Spinal cord (tissue), 10 donors: ENCODE results near the gene HARS2. TPM values are rescaled to one million over a fixed set of nuclear protein-coding genes. Genes with fewer than 3 reads are reported as not detected.
"Not testable (repeated sequence)": the region's sequence is repeated elsewhere in the genome, so short reads cannot be mapped to it uniquely, and the experiment has no call there.

Experiments
- DNase-seq, 6 donors: peaks; one replicate each; pipeline versions ENCODE4 v3.0.0 to v3.0.0-alpha.2; 2013 to 2015; ENCODE audit warnings: low spot score in 6 of 6, low read depth in 4 of 6
- H3K27ac ChIP-seq: one replicate; pipeline ENCODE4 v1.5.1; 2013; ENCODE audit warnings: low read depth, low read length, control low read depth
- H3K27me3 ChIP-seq: one replicate; pipeline ENCODE4 v1.6.1; 2013; ENCODE audit warnings: low read length; ENCODE audit not compliant: control insufficient read depth, insufficient read depth
- H3K36me3 ChIP-seq: one replicate; pipeline ENCODE4 v1.6.1; 2013; ENCODE audit warnings: low read length; ENCODE audit not compliant: control insufficient read depth, insufficient read depth
- H3K4me1 ChIP-seq: one replicate; pipeline ENCODE4 v1.6.1; 2013; ENCODE audit warnings: low read length; ENCODE audit not compliant: control insufficient read depth, insufficient read depth
- H3K4me3 ChIP-seq: one replicate; pipeline ENCODE4 v1.5.1; 2013; ENCODE audit warnings: low read depth, low read length, control low read depth
- H3K9me3 ChIP-seq: one replicate; pipeline ENCODE4 v1.6.1; 2013; ENCODE audit warnings: low read length; ENCODE audit not compliant: control insufficient read depth, insufficient read depth
- WGBS: methylation state at CpG from one replicate; pipeline ENCODE4 v1.1.5; 2013; ENCODE audit warnings: missing lambda C conversion rate; ENCODE audit not compliant: insufficient coverage; 5-methylcytosine and 5-hydroxymethylcytosine counted together
- long read RNA-seq, 4 donors: transcript quantifications; one replicate each; lab custom pipeline, GENCODE V29; 2026
- polyA plus RNA-seq, 2 donors: library from polyadenylated mRNA; unstranded; fragments of 120-200 nt; gene quantifications; one replicate each; pipeline ENCODE4 v1.2.1, GENCODE V29; 2013; ENCODE audit not compliant: insufficient read length in 2 of 2
- total RNA-seq, 2 donors: library from RNA; depleted of rRNA in 1 of 2; stranded (reverse); fragments of 120-200 nt in 1 of 2; fragments of >200 nt in 1 of 2; gene quantifications; one replicate each; pipeline versions ENCODE4 v1.2.3 to v1.2.4, GENCODE V29; 2013 to 2014
- donor health status: healthy.

Gene HARS2, protein sequence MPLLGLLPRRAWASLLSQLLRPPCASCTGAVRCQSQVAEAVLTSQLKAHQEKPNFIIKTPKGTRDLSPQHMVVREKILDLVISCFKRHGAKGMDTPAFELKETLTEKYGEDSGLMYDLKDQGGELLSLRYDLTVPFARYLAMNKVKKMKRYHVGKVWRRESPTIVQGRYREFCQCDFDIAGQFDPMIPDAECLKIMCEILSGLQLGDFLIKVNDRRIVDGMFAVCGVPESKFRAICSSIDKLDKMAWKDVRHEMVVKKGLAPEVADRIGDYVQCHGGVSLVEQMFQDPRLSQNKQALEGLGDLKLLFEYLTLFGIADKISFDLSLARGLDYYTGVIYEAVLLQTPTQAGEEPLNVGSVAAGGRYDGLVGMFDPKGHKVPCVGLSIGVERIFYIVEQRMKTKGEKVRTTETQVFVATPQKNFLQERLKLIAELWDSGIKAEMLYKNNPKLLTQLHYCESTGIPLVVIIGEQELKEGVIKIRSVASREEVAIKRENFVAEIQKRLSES
- total RNA-seq (10 to 100 TPM; 24.7 to 36.6 TPM), polyA plus RNA-seq (10 to 100 TPM; 36.9 to 45.9 TPM)
- long read RNA-seq, donor 1, result 0 reads
- long read RNA-seq, donor 2, partial matches to known transcripts, result 0 of 1 reads
- long read RNA-seq, donor 2, other reads (novel, unspliced or antisense), result 0 of 1 reads
- long read RNA-seq, donor 3, partial matches to known transcripts, result 0 of 3 reads
- long read RNA-seq, donor 3, other reads (novel, unspliced or antisense), result 0 of 3 reads
- long read RNA-seq, donor 4, partial matches to known transcripts, result 6 of 11 reads
- long read RNA-seq, donor 4, other reads (novel, unspliced or antisense), result 0 of 11 reads

DNA sequence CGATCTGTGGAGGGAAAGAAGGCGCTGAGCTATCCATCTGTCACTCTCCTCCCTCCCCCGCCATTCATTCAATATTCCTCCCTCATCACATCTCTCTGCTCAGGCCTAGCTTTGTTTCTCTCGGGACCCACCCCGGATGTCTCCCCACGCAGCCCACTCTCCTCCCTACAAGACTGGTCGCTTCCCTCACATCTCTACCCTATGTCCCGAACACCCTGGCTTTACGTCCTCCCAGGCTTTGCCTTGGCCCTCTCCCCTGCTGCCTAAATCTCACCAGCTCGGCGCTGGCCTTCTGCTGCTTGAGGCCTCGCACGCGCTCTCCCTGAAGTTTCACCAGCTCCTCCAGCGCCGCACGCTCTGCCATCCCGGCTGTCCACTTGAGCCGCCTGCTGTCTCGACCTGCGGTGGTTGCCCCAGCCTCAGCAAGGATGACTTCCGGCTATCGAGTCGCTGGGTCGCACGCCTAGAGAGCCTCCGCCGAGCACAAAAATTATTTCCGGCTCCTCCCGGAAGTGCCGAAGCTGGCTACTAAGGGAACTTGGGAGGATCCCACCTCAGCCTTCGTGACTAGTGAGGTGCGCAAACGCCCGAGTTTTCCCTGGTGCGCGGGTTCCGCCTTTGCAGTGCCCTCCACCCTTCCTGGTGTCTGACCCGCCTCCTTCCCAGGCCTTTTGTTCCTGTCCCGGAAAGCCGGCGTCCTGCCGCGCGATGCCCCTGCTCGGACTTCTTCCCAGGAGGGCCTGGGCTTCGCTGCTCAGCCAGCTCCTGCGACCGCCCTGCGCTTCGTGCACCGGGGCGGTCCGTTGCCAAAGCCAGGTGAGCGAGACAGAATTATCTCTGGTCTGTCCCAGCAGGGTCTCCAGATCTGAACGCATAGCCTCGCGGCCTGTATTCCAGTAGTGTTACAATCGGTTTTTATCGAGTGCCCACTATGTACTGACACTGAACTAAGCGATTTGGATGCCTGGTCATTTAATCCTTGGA, at the start of gene HARS2, which contains the start of gene HARS1:
TSS of gene HARS2 (plus strand) at position 515 of the 984 bp plus-strand sequence. CDS start at position 709, 194 bp downstream.
TSS of gene HARS1 (minus strand) at position 430 of the 984 bp plus-strand sequence. CDS start at position 364, 66 bp downstream.
- Histone ChIP-seq H3K27ac (peak within 1 kb of the TSS; percentile 79), H3K27me3 (no peaks in the 10 kb centered on the region), H3K4me3 (peak within 1 kb of the TSS; percentile 95), H3K36me3 (peaks cover 27% of the 10 kb centered on the region), H3K4me1 (peaks cover 26% of the 10 kb centered on the region), H3K9me3 (no peaks in the 10 kb centered on the region)
- WGBS, result under 1% methylated on average over 60 of the region's 61 CpGs
- DNase-seq, result peak; percentile 65 to 97 (median 80)

DNA sequence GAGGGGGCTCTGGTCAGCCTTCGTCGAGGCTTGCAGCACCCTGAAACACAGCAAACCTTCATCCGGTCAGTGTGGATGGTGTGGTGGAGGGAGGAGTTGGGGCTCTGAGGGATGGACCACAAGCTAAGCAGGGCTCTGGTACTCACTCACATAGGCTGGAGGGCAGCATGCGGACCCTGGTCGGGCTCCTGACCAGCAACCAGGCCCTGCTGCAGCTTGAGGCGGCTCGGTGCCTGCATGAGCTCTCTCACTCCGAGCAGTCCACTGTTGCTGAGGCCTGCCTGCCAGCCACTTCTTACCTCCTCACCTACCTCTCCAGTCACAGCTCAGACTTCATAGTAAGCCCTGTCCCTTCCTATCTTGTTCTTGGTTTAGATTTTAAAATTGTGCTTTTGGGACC, 49.5 kb upstream of the HARS2 start:
- 81% methylated on average over 7 of the region's 8 CpGs for WGBS
- Histone ChIP-seq H3K4me3 (no peak overlapping the region), H3K9me3 (no peaks in the 10 kb centered on the region), H3K36me3 (peaks cover 38% of the 10 kb centered on the region), H3K27ac (no peak overlapping the region), H3K4me1 (peaks cover 18% of the 10 kb centered on the region), H3K27me3 (no peaks in the 10 kb centered on the region)
- no peak for DNase-seq

DNA sequence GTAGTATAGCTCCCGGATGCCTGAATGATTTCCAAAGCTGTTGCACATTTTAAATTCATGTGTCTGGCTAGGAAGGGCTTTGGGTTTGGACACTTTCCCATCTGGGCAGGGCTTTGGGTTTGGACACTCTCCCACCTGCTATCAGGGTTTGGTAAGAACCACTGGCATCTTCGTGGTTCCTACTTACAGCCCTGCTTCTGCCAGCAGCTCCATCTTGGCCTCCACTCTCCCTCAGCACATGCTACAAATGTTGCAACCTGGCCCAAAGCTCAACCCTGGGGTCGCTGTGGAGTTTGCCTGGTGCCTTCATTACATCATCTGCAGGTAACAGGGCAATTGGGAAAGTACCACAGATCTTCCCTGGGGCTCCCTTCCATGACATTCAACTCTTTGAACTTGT, 48.5 kb upstream of the HARS2 start:
- Histone ChIP-seq H3K36me3 (peaks cover 38% of the 10 kb centered on the region), H3K4me3 (no peak overlapping the region), H3K4me1 (peaks cover 18% of the 10 kb centered on the region), H3K27me3 (no peaks in the 10 kb centered on the region), H3K9me3 (no peaks in the 10 kb centered on the region), H3K27ac (no peak overlapping the region)
- no peak for DNase-seq
- 93% methylated on average over 3 of the region's 3 CpGs for WGBS

DNA sequence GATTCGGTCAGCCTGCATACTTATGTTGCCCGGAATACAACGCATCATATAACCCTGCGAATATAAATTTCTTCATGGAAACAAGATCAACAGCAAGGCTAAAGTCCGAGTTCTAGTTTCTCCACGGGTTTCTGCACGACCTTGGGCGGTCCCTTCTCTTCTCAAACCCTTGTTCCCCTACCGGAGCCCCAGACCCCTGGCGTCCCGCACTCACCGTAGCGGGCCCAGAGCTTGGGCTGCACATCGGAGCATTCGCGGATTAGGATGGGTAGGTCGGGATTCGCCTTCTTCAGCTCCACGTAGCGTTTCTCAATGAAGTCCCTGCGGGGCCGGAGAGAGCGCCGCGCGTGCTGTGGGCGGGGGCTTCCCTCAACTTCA, 44.2 kb upstream of the HARS2 start:
- peaks cover 56% of the 10 kb centered on the region for H3K36me3 ChIP-seq
- peak in 1 of 6 donors; percentile 9 for DNase-seq
- WGBS, result under 1% methylated on average over 27 of the region's 27 CpGs
- peak overlapping the region; percentile 81 for H3K4me3 ChIP-seq
- H3K4me1 ChIP-seq, result peaks cover 10% of the 10 kb centered on the region
- H3K27ac ChIP-seq, result peak overlapping the region; percentile 84
- H3K27me3 ChIP-seq, result no peaks in the 10 kb centered on the region
- H3K9me3 ChIP-seq, result no peaks in the 10 kb centered on the region

DNA sequence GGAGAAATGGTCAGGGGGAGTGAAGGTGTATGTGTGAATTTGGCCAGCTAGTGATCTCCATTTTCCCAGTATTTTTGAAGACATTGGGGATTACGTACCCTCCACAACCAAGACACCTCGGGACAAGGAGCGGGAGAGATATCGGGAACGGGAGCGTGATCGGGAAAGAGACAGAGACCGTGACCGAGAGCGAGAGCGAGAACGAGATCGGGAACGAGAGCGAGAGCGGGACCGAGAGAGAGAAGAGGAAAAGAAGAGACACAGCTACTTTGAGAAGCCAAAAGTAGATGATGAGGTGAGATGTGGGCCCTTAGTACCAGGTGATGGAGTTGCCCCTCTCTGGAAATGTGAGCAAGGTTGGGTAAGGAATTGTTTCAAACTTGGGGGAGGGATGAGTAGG, 32.4 kb upstream of the HARS2 start:
- peaks cover 5% of the 10 kb centered on the region for H3K4me1 ChIP-seq
- 98% methylated on average over 17 of the region's 17 CpGs for WGBS
- H3K4me3 ChIP-seq, result no peak overlapping the region
- DNase-seq, result no peak
- peaks cover 55% of the 10 kb centered on the region for H3K36me3 ChIP-seq
- H3K27ac ChIP-seq, result no peak overlapping the region
- no peaks in the 10 kb centered on the region for H3K27me3 ChIP-seq
- H3K9me3 ChIP-seq, result no peaks in the 10 kb centered on the region

DNA sequence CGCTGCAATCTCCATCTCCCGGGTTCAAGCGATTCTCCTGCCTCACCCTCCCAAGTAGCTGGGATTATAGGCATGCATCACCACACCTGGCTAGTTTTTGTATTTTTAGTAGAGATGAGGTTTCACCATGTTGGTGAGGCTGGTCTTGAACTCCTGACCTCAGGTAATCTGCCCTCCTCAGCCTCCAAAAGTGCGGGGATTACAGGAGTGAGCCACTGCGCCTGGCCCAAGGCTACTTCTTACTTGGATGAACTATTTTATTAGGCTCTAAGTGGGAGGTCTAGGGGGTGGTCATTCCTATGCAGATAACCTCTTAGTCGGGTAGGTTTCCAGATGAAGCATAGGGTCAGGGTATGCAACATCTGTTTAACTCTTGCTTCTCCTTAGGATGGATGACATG, 30.9 kb upstream of the HARS2 start:
- not testable (repeated sequence) for H3K27ac ChIP-seq, DNase-seq, H3K9me3 ChIP-seq, H3K27me3 ChIP-seq, H3K4me3 ChIP-seq
- peaks cover 49% of the 10 kb centered on the region for H3K36me3 ChIP-seq
- peaks cover 13% of the 10 kb centered on the region for H3K4me1 ChIP-seq
- WGBS, result 90% methylated on average over 3 of the region's 6 CpGs

DNA sequence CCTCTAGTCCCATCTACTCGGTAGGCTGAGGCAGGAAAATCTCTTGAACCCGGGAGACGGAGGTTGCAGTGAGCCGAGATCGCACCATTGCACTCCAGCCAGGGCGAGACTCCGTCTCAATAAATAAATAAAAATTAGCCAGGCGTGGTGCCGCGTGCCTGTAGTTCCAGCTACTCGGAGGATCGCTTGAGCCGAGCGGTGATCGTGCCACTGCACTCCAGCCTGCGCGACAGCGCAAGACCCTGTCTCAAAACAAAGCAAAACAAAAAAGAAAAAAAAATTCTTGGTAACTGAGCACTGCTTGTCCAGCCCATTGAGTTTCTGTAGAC, 27.3 kb upstream of the HARS2 start:
- H3K4me3 ChIP-seq, result peak overlapping the region; percentile 92
- no peaks in the 10 kb centered on the region for H3K9me3 ChIP-seq
- WGBS, result 7% methylated on average over 17 of the region's 18 CpGs
- peak overlapping the region; percentile 90 for H3K27ac ChIP-seq
- peaks cover 30% of the 10 kb centered on the region for H3K36me3 ChIP-seq
- no peaks in the 10 kb centered on the region for H3K27me3 ChIP-seq
- no peak for DNase-seq
- H3K4me1 ChIP-seq, result peaks cover 20% of the 10 kb centered on the region

DNA sequence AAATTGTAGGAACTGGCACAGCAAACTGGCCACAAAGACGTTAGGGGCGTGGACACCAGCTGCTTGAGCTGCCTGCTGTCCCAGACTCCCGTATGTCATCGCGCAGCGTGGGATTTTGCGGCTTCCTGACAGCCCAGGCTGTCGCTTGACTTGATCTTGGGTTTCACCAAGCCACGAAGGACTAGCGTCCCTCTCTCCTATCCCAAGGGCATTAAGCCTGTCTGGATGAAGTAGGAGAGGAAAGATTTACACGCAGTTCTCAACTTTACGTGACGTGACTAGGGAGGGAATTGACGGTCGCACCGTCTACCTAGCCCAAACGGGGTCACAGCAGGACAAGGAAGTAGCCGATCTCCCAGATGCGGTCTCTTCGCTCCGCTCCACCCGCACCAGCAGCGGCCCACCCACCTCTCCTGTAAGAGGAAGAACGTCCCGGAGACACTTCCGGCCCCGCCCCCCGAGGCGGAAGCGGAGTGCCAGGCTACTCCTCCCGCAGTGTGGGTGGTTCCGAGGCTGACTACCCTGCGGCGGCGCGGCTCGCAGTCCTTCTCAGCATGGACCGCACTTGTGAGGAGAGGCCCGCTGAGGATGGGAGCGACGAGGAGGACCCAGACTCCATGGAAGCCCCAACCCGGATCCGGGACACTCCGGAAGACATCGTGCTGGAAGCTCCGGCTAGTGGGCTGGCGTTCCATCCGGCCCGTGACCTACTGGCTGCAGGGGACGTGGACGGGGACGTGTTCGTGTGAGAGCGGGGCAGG, 26.7 kb upstream of the HARS2 start, which contains the start of gene WDR55:
TSS of gene WDR55 (plus strand) at position 546 of the 761 bp plus-strand sequence. CDS start at position 555, 9 bp downstream.
- under 1% methylated on average over 51 of the region's 54 CpGs for WGBS
- Histone ChIP-seq H3K4me1 (peaks cover 20% of the 10 kb centered on the region), H3K27ac (peak within 1 kb of the TSS; percentile 90), H3K4me3 (peak within 1 kb of the TSS; percentile 92), H3K9me3 (no peaks in the 10 kb centered on the region), H3K36me3 (peaks cover 30% of the 10 kb centered on the region), H3K27me3 (no peaks in the 10 kb centered on the region)
- peak; percentile 75 to 98 (median 88) for DNase-seq
